K562 (cell line): ENCODE measurements around the gene DUSP19. TPM values are rescaled to one million over a fixed set of nuclear protein-coding genes. Genes with fewer than 3 reads are reported as not detected.

Source experiments
- ARID2 ChIP-seq: fragments of 450-650 bp; IDR thresholded peaks from 2 replicates; pipeline ENCODE4 v1.6.1; 2017; ENCODE audit warnings: antibody characterized with exemption, mild to moderate bottlenecking
- BRCA1 ChIP-seq, 2 experiments: fragments of 450-650 bp in 1 of 2; sonication (generic) in 1 of 2; formaldehyde crosslinking in 1 of 2; IDR thresholded peaks; 2 replicates each; pipeline versions ENCODE4 v1.5.0 to v1.6.1; 2017 to 2020; ENCODE audit warnings: mild to moderate bottlenecking in 1 of 2, missing genetic modification reagents in 1 of 2
- FIP1L1 ChIP-seq: fragments of 200-400 bp; formaldehyde crosslinking; IDR thresholded peaks from 2 replicates; pipeline ENCODE4 v1.6.1; 2018; ENCODE audit warnings: mild to moderate bottlenecking, low read depth, low read length; ENCODE audit not compliant: poor library complexity, severe bottlenecking
- GTF3C2 ChIP-seq: IDR thresholded peaks from 3 replicates; pipeline ENCODE4 v1.6.1; 2011; ENCODE audit warnings: borderline replicate concordance, mild to moderate bottlenecking, moderate library complexity; ENCODE audit not compliant: insufficient read length; ENCODE audit errors: extremely low read depth
- JUND ChIP-seq, 2 experiments: IDR thresholded peaks; 2 replicates in 1 of 2; 3 replicates in 1 of 2; pipeline ENCODE4 v1.6.1; 2011; ENCODE audit warnings: borderline replicate concordance in 2 of 2, low read depth in 2 of 2, low read length in 2 of 2, improper control_type of control experiment in 1 of 2, missing biosample characterization in 1 of 2, missing genetic modification characterization in 1 of 2, missing genetic modification reagents in 1 of 2
- LARP7 ChIP-seq: fragments of 450-650 bp; IDR thresholded peaks from 2 replicates; pipeline ENCODE4 v1.6.1; 2016
- MED1 ChIP-seq: sonication (generic); formaldehyde crosslinking; IDR thresholded peaks from 2 replicates; pipeline ENCODE4 v1.8.1; 2023; ENCODE audit warnings: missing genetic modification reagents, borderline replicate concordance
- PKNOX1 ChIP-seq: fragments of 450-650 bp; IDR thresholded peaks from 2 replicates; pipeline ENCODE4 v1.6.1; 2016
- PPARD ChIP-seq: fragments of 250-450 bp; sonication (Bioruptor Pico); IDR thresholded peaks from 2 replicates; pipeline ENCODE4 v1.8.0; 2022; ENCODE audit warnings: inconsistent platforms, mild to moderate bottlenecking, moderate library complexity
- PRMT5 ChIP-seq: sonication (generic); formaldehyde crosslinking; IDR thresholded peaks from 2 replicates; pipeline ENCODE4 v1.5.0; 2020; ENCODE audit warnings: missing genetic modification reagents
- RBFOX2 ChIP-seq: fragments of 200-400 bp; formaldehyde crosslinking; IDR thresholded peaks from 2 replicates; pipeline ENCODE4 v1.6.1; 2017; ENCODE audit warnings: low read depth, mild to moderate bottlenecking, low read length, moderate library complexity
- TCFL5 ChIP-seq: fragments of 250-450 bp; sonication (Bioruptor Pico); conservative IDR thresholded peaks from 2 replicates; pipeline ENCODE4 v1.6.1; 2021; ENCODE audit warnings: mild to moderate bottlenecking, moderate library complexity, matching md5 sums
- U2AF1 ChIP-seq: fragments of 200-400 bp; formaldehyde crosslinking; optimal IDR thresholded peaks from 2 replicates; pipeline ENCODE3; 2017; ENCODE audit warnings: mild to moderate bottlenecking, low read depth, low read length, moderate library complexity
- WHSC1 ChIP-seq: IDR thresholded peaks from one replicate; pipeline ENCODE4 v1.6.1; 2012; ENCODE audit warnings: low read length, control low read depth, inconsistent platforms
- XRCC3 ChIP-seq: fragments of 450-650 bp; IDR thresholded peaks from 2 replicates; pipeline ENCODE4 v1.6.1; 2017; ENCODE audit warnings: mild to moderate bottlenecking, moderate library complexity
- XRCC4 ChIP-seq: IDR thresholded peaks from one replicate; pipeline ENCODE4 v1.6.1; 2011; ENCODE audit not compliant: insufficient read depth, insufficient read length; ENCODE audit errors: extremely low read depth
- ZNF253 ChIP-seq: fragments of 250-450 bp; sonication (Bioruptor Pico); conservative IDR thresholded peaks from 2 replicates; pipeline ENCODE4 v1.6.1; 2021; ENCODE audit warnings: mild to moderate bottlenecking
- ZNF561 ChIP-seq: fragments of 450-650 bp; formaldehyde crosslinking; conservative IDR thresholded peaks from 2 replicates; pipeline ENCODE4 v1.4.0; 2020; ENCODE audit warnings: mild to moderate bottlenecking, moderate library complexity
- ZNF589 ChIP-seq: fragments of 200-800 bp; sonication (Bioruptor generic); IDR thresholded peaks from 2 replicates; pipeline ENCODE4 v1.6.1; 2016; ENCODE audit warnings: low read depth, missing genetic modification characterization, missing compliant biosample characterization
- ZNF609 ChIP-seq: sonication (generic); formaldehyde crosslinking; IDR thresholded peaks from 2 replicates; pipeline ENCODE4 v1.8.1; 2023; ENCODE audit warnings: missing genetic modification reagents, mild to moderate bottlenecking, borderline replicate concordance
- ZNF707 ChIP-seq: fragments of 250-450 bp; sonication (Bioruptor Pico); conservative IDR thresholded peaks from 2 replicates; pipeline ENCODE4 v1.8.0; 2022; ENCODE audit warnings: inconsistent platforms, mild to moderate bottlenecking, moderate library complexity
- polyA plus RNA-seq, 8 experiments: library from polyadenylated mRNA; depleted of rRNA in 4 of 8; stranded (reverse) in 5 of 8; unstranded in 3 of 8; fragments of >200 nt; fragmentation: Nextera tagmentation in 2 of 8; fragmentation: Illumina TruSeq in 1 of 8; extraction: Ambion mirVana in 2 of 8; extraction: Trizol in 1 of 8; gene quantifications; 2 replicates each; pipeline versions ENCODE4 v1.2.1 to v1.2.3, GENCODE V29; 2011 to 2014; ENCODE audit warnings: inconsistent platforms in 1 of 8, missing spikeins in 1 of 8
- total RNA-seq, 7 experiments: library from RNA; depleted of rRNA in 6 of 7; stranded (reverse); fragments of >200 nt in 6 of 7; fragmentation: Illumina TruSeq in 2 of 7; extraction: Trizol in 2 of 7; gene quantifications; 2 replicates each; pipeline versions ENCODE4 v1.2.1 to v1.2.3, GENCODE V29; 2011 to 2021; ENCODE audit warnings: low replicate concordance in 1 of 7

DUSP19 gene
- total and polyA plus RNA-seq, 9 of the 15 experiments (the other 6 are each of a cell fraction or from before 2014, with no cell fraction given) = 1.6 to 6.3 (median 3.1) TPM

DNA sequence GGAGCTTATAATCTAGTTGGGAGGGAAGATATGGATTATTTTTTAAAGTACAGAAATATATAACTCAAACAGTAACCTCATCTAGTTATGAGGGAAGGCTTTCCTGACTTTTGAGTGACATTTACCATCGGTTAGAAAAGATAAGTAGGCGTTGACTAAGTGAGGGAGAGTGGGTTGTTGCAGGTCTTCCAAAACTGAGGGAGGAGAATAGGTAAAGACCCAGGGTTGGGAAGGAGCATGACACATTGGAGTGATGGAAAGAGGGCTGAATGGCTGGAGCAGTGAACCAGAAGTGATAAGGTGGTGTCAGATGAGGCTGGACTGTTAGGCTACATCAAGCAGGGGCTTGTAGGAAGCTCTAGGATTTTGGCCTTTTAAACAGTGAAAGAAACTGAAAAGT, 35.1 kb downstream of the DUSP19 start (continued):
- no peak for TF ChIP-seq PPARD (CRISPR knock-in tag)
- no peak for TF ChIP-seq WHSC1
- no peak for TF ChIP-seq FIP1L1
- no peak for TF ChIP-seq TCFL5 (CRISPR knock-in tag)
- no peak for TF ChIP-seq PRMT5 (CRISPR knock-in tag)
- TF ChIP-seq JUND (IDR thresholded peaks at IDR 0.05; ENCODE audit: borderline replicate concordance, low read depth, low read length) = peak; percentile 11; the same call in 1 of the 2 replicates
- no peak for TF ChIP-seq JUND (tag; IDR thresholded peaks at IDR 0.05; ENCODE audit: borderline replicate concordance, low read depth, low read length)
- TF ChIP-seq MED1 (CRISPR knock-in tag) = no peak
- no peak for TF ChIP-seq ZNF609 (CRISPR knock-in tag)
- no peak for TF ChIP-seq ZNF253
- no peak for TF ChIP-seq U2AF1
- TF ChIP-seq BRCA1 (IDR thresholded peaks at IDR 0.05) = no peak
- TF ChIP-seq BRCA1 (CRISPR knock-in tag; IDR thresholded peaks at IDR 0.05) = no peak
- TF ChIP-seq ZNF707 = no peak
- no peak for TF ChIP-seq ZNF589 (CRISPR knock-in tag)
- TF ChIP-seq XRCC4 = no peak
- TF ChIP-seq RBFOX2 = no peak
- peak; percentile 94 for TF ChIP-seq PKNOX1
- TF ChIP-seq ARID2 = no peak
- TF ChIP-seq ZNF561 = no peak
- no peak for TF ChIP-seq GTF3C2
- TF ChIP-seq LARP7 = no peak
- no peak for TF ChIP-seq XRCC3
